Suppressor macrophage (primary cell): Measurements from ENCODE around the gene RPL22.
A peak's percentile ranks its signal among the peaks of the same experiment; 100 is the strongest.

Source experiments
- DNase-seq, 4 experiments: peaks; one replicate each; pipeline ENCODE4 v3.0.0-alpha.2; 2020 to 2022

RPL22 gene

GRCh38 chr1:6171548-6172124 lies 27.8 kb downstream of the RPL22 start:
- peak; percentile 5 to 44 (median 26) for DNase-seq

GRCh38 chr1:6170742-6171201 lies 28.6 kb downstream of the RPL22 start:
- DNase-seq = peak in 3 of 4 experiments; percentile 28 to 61 (median 43)

GRCh38 chr1:6170116-6170741 lies 29.2 kb downstream of the RPL22 start:
- DNase-seq = no peak

DNA sequence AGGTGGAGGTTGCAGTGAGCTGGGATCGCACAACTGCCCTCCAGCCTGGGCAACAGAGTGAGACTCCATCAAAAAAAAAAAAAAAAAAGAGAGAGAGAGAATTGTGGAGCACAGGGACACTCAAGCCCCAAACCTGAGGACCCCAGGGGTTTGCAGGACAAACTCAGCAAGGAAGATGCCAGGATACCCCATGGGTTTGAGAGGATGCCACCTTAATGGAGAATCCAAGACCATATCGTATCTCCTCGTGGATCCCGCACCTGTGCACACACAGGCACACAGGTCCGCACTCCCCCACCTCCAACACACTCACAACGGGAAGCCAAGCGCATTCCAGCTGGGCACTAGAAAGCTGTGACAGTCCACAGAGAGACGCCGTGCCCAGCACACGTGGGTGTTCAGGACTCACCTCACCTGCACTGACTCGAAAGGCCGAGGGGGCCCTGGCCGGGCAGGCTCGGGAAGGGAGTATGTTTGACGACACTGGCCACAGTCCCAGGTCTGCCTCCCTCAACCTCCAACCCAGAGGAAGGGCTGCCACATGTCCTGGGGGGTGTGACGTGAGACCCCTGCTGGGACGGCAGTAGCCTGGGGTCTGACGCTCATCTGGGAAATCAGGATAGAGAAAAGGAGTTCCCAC lies 30.3 kb downstream of the RPL22 start:
- no peak for DNase-seq

DNA sequence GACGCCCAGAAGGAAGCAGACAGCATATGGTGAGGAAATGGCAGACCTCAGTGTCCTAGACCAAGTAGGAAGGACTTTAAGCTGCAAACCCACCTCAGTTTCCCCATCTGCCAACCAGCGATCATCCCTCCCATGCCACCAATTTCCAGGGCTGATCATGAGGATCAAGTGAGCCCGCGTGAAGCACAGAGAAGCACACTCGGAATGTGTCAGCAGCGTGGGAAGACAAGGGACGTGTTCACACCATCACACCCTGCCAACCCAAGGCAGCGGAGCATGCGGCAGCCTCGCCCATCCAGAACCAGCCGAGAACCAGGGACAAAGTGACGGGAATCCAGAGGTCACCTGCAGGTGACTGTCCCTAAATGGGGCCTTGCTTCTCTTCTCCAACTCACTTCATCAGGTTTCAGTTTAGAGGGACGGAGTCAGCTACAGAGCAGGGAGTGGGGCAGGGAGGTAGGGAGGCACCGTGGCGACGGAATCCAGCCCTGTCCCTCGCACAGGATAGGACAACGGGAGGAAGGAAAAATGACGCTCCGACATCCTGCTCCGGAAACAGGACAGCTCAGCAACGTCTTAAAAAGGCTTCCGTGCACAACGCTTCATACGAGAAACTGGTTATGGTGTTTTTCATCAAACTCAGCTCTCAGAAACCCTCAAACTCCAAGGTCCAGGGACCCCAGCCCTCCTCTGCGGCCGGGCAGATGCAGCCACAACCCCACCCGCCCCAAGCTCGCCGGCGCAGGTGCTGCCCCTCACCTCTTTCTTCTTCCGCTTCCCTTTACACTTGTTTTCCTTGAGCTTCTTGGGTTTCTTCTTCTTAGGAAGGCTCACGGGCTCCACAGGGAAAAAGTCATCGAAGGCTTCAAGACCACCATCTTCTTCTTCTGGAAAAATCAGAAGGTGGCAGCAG lies 31.7 kb downstream of the RPL22 start:
- DNase-seq = no peak

DNA sequence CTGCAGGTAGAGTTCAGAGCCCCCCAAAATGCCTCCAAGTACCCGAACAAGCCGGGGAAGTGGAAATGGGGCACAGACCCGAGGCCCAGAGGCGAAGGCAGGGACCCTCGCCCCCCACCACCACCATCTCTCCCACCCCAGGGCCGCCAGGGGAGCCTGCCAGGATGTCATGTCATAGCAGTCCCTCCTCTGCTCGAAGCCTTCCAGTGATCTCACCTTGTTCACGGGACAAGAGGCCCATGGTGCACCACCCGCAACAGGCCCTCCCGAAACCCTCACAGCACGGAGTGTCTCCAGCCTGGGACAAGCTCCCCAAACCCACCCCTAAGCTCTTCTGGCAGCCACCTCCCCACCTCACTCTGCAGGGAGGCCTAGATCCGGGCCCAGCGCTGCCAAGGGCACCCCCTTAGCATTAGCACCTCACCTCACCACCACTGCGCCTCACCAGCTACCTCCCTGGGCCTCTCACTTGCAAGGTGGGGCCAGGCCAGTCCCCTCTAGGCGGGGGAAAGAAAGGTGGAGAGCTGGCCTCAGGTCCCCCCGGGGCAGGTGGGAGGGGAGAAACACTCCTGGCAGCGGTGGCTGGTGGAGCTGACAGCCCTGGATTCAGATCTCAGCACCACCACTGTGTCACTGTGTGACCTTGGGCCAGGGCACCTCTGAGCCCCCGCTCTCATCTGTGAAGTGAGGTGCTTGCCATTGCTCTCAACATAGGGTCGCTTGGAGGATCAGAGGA lies 32.6 kb downstream of the RPL22 start:
- no peak for DNase-seq

DNA sequence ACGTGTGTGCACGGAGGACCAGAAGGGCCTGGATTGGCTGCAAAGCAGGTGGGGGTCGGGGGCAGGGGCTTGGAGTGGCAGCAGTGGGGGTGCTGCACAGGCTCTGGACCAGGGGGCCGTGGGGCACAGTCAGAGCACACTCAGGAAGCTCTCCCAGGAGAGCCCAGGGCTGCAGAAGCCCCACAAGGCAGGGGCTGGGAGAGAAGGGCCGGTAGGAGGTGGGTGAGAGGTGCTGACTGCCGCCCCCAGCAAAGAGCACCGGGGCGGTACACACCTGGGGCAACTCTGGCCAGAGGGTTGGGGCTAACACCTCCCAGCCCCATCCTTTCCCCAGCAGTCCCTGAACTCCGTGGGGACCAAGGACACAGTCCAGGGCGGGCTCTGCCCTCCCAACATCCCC lies 33.2 kb downstream of the RPL22 start:
- no peak for DNase-seq

DNA sequence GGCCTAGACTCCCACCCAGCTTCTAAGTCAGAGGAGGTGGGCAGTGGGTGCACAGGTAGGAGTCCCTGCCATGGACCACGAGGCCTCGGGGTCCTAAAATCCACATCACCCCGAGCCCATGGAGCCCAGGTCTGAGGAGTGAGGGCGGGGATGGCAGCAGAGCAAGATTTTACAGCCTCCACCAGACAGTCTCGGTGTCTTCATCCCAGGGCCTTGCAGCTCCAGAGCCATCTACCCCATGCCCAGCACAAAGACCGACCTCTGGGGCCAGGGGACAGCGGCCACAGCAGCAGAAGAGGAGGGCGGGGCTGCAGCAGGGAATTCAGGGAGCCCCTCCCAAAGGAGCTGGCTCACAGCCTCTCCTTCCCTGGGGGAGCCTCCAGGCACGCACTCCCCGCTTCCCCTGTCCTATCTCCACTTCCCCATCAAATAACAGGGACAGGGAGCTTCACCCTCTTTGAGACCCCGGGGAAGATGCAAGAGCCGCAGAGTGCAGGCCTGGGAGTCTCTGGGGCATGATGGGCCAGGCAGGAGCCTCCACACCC lies 33.9 kb downstream of the RPL22 start:
- DNase-seq = no peak

- DNase-seq = no peak
These were observed 34.4 kb downstream of the RPL22 start for GRCh38 chr1:6165027-6165426.

DNA sequence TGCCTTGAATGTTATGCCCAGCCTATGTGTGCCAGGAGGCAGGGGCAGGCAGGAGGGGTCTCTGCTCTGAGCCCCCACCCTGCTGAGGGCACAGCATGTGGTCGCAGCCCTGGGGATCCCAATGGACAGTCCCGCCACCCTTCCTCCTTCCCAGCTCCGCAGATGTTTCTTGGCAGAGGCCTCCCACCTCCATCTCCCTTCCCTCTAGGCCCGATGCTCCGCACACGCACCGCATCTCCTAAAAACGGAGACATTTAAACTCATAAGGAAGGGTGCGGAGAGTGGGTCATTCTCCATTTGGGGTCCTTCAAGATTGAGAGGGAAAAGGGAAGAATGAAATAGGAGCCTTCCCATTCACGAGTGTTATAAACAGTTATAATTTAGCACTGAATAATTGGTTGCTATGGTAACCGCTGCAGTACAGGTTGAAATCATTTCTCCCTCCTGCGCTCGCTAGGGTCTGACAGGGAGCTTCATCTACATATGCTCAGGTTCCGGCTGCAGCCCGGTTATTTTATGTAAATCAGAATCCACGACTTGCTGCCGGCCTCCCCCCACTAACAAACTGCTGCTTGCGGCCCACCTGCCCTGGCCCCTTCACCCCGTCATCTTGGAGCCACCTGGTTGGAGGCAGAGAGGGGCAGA lies 35.3 kb downstream of the RPL22 start:
- no peak for DNase-seq

GRCh38 chr1:6163191-6163972 lies 36.0 kb downstream of the RPL22 start:
- no peak for DNase-seq

DNA sequence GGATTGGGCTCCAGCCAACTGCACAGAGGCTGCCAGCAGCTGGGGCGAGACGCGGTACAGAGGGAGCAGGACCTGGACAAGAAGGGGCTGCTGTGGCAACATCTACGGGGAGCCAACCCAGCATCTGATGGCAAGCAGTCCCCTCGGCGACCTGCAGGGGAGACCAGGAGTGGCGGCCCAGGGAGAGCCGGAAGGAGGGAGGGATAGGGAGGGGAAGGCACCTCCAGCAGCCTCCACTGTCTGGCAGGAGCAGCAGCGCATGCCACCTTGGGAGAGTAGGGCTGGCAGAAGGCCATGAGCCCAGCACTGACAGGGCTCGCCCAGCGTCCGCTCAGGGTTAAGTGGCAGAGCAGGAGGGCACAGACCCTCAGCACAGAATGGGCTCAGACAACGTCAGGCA lies 36.6 kb downstream of the RPL22 start:
- no peak for DNase-seq

GRCh38 chr1:6162341-6162740 lies 37.1 kb downstream of the RPL22 start:
- no peak for DNase-seq

- no peak for DNase-seq
These were observed 41.2 kb downstream of the RPL22 start for GRCh38 chr1:6158181-6158580.

- DNase-seq = no peak
These were observed 41.7 kb downstream of the RPL22 start for GRCh38 chr1:6157528-6158174.

DNA sequence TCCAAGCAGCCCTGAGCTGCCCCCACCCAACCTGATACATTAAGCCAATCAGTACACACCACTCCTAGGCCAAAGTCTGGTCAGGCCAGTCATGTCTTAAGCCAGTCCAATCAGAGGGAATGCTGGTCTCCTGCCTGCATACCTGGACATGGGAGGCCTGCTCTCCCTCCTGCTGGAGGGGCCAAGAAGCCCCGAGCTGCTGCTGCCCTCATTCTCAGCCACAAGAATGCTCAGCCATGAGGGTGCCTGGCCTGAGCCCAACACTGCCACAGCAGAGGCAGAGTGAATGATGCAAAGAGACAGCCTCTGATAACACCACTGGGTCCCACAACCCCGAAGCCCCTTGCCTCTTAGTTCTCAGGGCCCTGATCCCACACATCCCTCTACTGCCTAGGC lies 42.3 kb downstream of the RPL22 start:
- DNase-seq = no peak

DNA sequence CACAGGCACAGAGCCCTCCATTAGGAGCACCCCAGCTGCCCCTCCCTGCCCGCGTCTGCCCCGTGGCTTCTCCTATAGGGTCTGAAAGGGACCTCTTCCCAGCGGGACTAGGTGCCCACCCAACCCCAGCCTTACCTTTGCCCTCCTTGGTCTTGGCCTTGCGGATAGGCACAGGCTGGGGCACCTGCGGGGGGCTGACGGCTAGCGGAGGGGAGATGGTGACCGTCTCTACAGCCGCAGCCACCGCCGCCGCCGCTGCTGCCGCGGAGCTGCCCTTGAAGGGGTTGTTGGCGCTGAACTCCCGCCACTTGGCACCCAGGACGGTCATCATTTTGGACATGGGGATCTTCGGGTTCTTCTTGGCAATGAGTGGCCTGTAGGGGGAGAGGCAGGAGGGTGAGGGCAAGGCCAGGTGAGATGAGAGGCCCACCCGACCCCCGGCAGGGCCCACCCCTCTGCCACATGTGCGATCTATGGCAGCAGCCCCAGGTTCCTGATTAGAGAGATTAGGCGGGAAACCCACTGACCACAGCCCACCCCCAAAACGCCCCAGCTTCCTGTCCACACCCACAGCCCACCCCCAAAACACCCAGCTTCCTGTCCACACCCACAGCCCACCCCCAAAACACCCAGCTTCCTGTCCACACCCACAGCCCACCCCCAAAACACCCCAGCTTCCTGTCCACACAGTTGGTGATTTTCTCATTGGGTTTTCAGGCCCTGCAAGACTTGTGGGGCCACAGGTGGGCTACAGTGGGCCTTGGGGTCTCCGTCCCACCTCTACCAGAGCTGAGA lies 44.7 kb downstream of the RPL22 start:
- no peak for DNase-seq

DNA sequence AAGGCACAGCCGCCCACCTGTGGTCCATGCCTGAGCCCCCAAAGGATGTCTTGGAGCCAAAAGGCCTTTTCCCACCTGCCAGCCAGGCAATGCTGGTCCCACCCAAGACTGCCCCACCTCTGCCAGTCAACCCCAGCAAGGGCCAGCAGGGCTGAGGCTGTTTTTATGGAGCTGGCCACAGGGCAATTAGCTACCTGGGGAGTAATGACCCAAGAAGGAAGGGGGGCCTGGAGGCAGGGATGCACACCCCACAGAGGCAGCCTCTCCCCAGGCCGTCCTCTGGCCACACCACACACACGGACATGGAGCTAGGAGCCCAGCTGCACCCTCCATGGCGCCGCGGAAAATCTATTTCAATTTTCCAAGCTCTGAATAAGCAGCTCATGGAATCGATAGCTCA lies 46.5 kb downstream of the RPL22 start:
- DNase-seq = no peak

- DNase-seq = peak; percentile 12 to 36 (median 26)
These were observed 47.2 kb downstream of the RPL22 start for GRCh38 chr1:6152181-6152580.
